ENCODE measurements around the gene PTPRS.

Gene PTPRS

DNA sequence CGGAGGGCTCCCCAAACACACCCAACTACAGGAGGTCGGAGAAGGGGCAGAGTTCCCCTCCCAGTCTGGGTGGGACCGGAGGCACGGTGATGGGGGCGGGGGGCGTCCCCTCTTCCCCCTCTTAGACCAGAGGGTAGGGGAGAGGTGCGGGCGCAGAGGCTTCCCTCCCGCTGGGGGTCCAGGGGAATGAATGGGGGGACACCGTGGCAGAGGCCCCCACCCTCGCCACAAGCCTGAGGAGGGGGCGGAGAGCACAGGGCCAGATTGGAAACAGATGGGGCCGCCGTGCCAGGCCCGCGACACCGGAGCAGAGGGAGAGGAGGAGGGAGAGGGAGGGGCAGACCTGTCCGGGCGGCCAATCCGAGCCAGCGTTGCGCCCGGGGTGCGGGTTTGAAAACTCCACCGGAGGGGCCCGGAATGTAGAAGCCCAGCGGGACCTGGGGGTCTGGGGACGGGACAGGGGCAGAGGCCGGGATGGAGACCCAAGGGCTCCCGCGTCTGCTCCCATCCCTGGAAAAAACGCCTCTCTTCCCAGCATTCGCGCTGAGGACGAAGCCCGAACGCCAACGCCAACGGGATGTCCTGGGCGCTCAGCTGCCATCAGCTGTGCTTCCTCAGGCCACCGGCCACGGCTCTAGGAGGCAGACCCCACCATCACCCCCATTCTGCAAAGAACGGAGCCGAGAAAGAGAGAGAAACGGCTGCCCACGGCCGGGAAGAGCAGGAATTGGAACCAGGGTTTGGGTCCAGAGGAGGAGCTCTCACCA, 46.8 kb downstream of the PTPRS start:
- DNase-seq (ENCODE audit: low read depth in 1 of 2, low spot score in 1 of 2), result no peak
- no peak overlapping the region for H3K4me3 ChIP-seq (replicated peaks; ENCODE audit: insufficient read depth, low read length)
- H3K27me3 ChIP-seq (ENCODE audit: insufficient read depth, poor library complexity, severe bottlenecking), result peaks cover 24% of the 10 kb centered on the region
- TF ChIP-seq, protein P1, sequence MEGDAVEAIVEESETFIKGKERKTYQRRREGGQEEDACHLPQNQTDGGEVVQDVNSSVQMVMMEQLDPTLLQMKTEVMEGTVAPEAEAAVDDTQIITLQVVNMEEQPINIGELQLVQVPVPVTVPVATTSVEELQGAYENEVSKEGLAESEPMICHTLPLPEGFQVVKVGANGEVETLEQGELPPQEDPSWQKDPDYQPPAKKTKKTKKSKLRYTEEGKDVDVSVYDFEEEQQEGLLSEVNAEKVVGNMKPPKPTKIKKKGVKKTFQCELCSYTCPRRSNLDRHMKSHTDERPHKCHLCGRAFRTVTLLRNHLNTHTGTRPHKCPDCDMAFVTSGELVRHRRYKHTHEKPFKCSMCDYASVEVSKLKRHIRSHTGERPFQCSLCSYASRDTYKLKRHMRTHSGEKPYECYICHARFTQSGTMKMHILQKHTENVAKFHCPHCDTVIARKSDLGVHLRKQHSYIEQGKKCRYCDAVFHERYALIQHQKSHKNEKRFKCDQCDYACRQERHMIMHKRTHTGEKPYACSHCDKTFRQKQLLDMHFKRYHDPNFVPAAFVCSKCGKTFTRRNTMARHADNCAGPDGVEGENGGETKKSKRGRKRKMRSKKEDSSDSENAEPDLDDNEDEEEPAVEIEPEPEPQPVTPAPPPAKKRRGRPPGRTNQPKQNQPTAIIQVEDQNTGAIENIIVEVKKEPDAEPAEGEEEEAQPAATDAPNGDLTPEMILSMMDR (IDR thresholded peaks at IDR 0.05; ENCODE audit: insufficient read depth, low read length), result no peak
- TF ChIP-seq SPI1 (IDR thresholded peaks at IDR 0.05; ENCODE audit: borderline replicate concordance, low read depth) (no peak), GABPA (IDR thresholded peaks at IDR 0.05; ENCODE audit: low read depth) (no peak), POLR2AphosphoS5 (IDR thresholded peaks at IDR 0.05; ENCODE audit: low read depth) (no peak)
- TF ChIP-seq, protein P2, sequence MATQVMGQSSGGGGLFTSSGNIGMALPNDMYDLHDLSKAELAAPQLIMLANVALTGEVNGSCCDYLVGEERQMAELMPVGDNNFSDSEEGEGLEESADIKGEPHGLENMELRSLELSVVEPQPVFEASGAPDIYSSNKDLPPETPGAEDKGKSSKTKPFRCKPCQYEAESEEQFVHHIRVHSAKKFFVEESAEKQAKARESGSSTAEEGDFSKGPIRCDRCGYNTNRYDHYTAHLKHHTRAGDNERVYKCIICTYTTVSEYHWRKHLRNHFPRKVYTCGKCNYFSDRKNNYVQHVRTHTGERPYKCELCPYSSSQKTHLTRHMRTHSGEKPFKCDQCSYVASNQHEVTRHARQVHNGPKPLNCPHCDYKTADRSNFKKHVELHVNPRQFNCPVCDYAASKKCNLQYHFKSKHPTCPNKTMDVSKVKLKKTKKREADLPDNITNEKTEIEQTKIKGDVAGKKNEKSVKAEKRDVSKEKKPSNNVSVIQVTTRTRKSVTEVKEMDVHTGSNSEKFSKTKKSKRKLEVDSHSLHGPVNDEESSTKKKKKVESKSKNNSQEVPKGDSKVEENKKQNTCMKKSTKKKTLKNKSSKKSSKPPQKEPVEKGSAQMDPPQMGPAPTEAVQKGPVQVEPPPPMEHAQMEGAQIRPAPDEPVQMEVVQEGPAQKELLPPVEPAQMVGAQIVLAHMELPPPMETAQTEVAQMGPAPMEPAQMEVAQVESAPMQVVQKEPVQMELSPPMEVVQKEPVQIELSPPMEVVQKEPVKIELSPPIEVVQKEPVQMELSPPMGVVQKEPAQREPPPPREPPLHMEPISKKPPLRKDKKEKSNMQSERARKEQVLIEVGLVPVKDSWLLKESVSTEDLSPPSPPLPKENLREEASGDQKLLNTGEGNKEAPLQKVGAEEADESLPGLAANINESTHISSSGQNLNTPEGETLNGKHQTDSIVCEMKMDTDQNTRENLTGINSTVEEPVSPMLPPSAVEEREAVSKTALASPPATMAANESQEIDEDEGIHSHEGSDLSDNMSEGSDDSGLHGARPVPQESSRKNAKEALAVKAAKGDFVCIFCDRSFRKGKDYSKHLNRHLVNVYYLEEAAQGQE (IDR thresholded peaks at IDR 0.05; ENCODE audit: insufficient replicate concordance, low read depth), result no peak
- H3K27ac ChIP-seq (replicated peaks), result no peak overlapping the region

DNA sequence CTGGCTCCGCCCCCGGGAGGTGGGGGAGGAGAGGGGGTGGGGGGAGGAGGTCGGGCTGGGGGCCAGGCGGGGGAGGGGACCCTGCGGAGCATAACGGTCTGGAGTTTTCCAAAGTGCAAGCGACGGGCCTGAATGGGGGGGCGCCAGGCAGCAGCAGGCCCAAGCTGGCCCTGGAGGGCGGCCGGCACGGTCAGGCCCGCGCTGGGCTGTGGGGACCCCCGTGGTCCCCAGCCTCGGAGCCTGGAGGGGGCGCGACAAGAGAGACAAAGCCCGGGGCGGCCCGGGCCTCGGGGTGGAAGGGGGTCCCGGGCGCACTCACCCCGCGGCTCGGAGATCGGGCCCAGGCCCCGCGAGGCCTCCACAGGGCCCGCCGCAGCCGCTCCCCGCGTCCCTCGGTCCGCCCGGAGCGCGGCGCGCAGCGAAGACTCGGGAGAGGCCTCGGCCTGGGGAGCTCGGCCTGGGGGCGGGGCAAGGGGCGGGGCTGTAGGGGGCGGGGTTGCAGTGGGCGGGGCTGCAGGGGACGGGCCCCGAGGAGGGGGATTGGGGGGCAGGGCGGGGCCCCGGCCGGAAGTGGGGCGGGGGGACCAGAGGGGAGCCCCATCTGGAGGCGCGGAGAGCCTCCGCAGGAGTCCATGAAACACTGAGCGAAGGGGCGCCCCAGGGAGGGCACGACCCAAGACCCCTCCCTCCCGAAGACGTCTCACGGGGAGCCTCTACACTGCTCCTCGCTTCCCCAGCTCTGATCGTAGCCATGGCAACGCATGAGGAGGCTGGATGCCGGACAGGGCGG, 47.6 kb downstream of the PTPRS start:
- H3K4me3 ChIP-seq (replicated peaks; ENCODE audit: insufficient read depth, low read length), result no peak overlapping the region
- peak in 1 of 2 experiments; percentile 10 for DNase-seq (ENCODE audit: low read depth in 1 of 2, low spot score in 1 of 2)
- H3K27me3 ChIP-seq (ENCODE audit: insufficient read depth, poor library complexity, severe bottlenecking), result peaks cover 24% of the 10 kb centered on the region
- TF ChIP-seq GABPA (IDR thresholded peaks at IDR 0.05; ENCODE audit: low read depth) (no peak), POLR2AphosphoS5 (IDR thresholded peaks at IDR 0.05; ENCODE audit: low read depth) (no peak), SPI1 (IDR thresholded peaks at IDR 0.05; ENCODE audit: borderline replicate concordance, low read depth) (no peak)
- TF ChIP-seq, protein P1 (IDR thresholded peaks at IDR 0.05; ENCODE audit: insufficient read depth, low read length), result no peak
- TF ChIP-seq, protein P2 (IDR thresholded peaks at IDR 0.05; ENCODE audit: insufficient replicate concordance, low read depth), result no peak
- H3K27ac ChIP-seq (replicated peaks), result no peak overlapping the region

DNA sequence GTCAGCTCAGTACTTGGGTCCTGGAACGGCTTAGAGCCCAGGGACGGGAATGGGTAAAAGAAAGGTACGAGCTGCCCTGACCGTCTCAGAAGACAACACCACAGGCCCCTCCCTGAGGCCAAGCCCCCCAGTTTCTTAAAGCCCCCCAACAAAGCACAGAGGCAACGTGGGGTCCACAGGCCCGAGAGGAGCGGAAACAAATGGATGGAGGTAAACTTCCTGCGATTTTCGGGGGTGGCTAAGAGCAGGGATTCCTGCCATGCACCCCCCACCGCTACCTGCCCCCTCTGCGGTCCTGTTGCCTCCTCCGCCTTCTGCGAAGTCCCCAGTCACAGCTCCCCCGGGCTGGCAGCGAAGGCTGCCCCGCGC, 48.2 kb downstream of the PTPRS start:
- Histone ChIP-seq H3K27me3 (ENCODE audit: insufficient read depth, poor library complexity, severe bottlenecking) (peaks cover 24% of the 10 kb centered on the region), H3K27ac (replicated peaks) (no peak overlapping the region), H3K4me3 (replicated peaks; ENCODE audit: insufficient read depth, low read length) (no peak overlapping the region)
- TF ChIP-seq GABPA (IDR thresholded peaks at IDR 0.05; ENCODE audit: low read depth), result no peak
- DNase-seq (ENCODE audit: low read depth in 1 of 2, low spot score in 1 of 2), result no peak

DNA sequence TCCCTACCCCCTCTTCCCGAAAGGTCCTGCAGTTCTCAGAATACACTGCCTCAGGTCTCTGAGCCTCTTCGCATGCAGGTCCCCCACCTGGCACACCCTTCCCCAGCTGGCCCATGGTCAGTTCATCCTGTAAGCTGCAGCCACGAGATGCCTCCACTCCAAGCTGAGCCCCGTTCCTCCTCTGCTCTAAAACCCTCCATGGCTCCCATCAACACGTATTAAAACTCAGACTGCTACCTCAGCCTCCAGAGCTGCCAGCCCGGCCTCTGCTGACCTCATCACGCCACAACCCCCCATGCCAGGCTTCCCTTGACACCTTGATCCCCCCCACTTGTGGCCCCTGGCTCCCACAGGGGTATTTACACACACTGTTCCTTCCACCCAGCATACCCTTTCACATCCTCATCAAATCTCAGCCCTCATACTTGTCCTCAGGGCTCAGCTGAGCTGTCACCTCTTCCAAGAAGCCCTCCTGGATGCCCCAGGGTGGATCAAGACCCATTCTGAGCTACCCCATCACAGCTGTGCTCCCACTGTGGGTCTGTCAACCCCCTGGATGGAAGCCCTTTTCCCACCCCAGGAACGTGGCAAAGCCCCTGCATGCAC, 48.9 kb downstream of the PTPRS start:
- Histone ChIP-seq H3K27me3 (ENCODE audit: insufficient read depth, poor library complexity, severe bottlenecking) (peaks cover 24% of the 10 kb centered on the region), H3K4me3 (replicated peaks; ENCODE audit: insufficient read depth, low read length) (no peak overlapping the region), H3K27ac (replicated peaks) (no peak overlapping the region)
- DNase-seq (ENCODE audit: low read depth in 1 of 2, low spot score in 1 of 2), result no peak
- TF ChIP-seq, protein P1 (IDR thresholded peaks at IDR 0.05; ENCODE audit: insufficient read depth, low read length), result no peak
- TF ChIP-seq GABPA (IDR thresholded peaks at IDR 0.05; ENCODE audit: low read depth) (no peak), SPI1 (IDR thresholded peaks at IDR 0.05; ENCODE audit: borderline replicate concordance, low read depth) (no peak), POLR2AphosphoS5 (IDR thresholded peaks at IDR 0.05; ENCODE audit: low read depth) (no peak)
- TF ChIP-seq, protein P2 (IDR thresholded peaks at IDR 0.05; ENCODE audit: insufficient replicate concordance, low read depth), result no peak

Data from HL-60 (cell line).